ENCODE results near the gene SV2C.
A peak's percentile ranks its signal among the peaks of the same experiment; 100 is the strongest.

Gene SV2C

GRCh38 chr5:76104027-76104426 lies 20.8 kb downstream of the SV2C start:
- DNase-seq (ENCODE audit: low spot score): peak; percentile 21

- no peak for DNase-seq (ENCODE audit: low spot score)
Measured at GRCh38 chr5:76106149-76106548, 23.0 kb downstream of the SV2C start.

- DNase-seq (ENCODE audit: low spot score): no peak
Measured at GRCh38 chr5:76111477-76112174, 28.4 kb downstream of the SV2C start.

DNA sequence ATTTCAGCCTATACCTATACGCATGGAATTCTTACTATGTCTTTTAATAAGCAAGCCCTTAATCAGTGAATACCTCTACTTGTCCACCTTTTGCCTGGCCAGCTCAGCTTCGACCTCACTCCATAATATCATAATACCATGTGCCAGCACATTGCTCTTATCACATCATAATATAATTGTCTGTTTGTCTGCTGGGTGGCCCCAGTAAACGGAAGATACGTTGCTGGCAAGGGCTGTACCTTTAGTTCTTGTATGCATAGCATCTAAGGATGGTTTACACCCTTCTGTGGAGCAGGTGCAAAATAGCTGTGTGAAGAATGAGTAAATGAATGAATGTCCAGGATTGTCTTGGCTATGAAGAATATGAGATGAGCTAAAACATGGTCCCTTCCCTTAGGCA lies 29.9 kb downstream of the SV2C start:
- no peak for DNase-seq (ENCODE audit: low spot score)

DNA sequence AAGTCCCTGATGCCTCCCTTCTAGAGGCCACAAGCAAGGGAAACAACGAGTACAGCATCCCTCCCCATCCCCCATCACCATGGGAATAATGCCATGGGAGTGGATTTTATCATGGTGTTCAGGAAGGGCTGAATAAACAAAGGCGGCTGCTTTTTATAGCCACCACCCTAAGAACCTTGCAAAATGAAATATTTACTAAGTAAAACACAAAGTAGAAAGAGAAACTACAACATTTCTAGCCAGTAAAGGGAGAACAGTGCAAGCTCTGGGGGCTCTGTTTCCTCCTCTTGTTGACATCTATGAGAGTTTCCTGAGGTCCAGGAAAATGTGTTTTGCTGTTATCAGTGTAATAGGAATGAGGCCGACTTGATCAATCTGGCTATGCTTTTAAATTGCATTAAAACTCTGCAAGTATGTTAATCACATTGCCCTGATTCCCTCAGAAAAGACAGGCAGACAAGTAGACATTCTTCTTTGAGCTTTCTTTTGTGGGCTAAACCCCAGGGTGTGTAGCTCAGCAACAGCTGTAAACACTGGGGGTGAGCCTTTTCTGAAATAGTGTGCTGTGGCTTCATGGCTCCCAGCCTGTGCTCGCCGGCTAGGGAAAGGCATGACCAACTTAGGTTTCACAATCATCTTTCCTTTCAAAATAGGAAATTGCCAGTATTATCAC lies 31.1 kb downstream of the SV2C start:
- peak; percentile 10 for DNase-seq (ENCODE audit: low spot score)

GRCh38 chr5:76125346-76125745 lies 42.2 kb downstream of the SV2C start:
- no peak for DNase-seq (ENCODE audit: low spot score)

- DNase-seq (ENCODE audit: low spot score): no peak
Measured at GRCh38 chr5:76125888-76126287, 42.7 kb downstream of the SV2C start.

DNA sequence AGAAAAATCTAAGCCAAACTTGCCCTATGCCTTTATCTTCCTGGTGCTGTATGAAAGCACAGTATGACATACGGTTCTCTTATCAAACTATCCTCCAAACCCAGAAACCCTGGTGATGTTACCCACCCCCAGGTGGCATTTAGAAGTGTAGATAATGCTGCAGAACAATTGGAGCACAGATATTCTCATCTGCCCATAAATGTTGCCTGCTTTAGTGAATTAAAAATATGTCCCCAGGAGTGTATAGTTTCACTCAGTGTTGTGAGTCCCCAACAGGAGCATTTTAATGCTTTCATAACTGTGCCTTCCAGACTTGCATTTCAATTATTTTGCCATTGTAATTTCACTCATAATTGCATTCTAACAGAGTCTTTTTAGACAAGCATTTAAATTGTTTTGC lies 50.8 kb downstream of the SV2C start:
- no peak for DNase-seq (ENCODE audit: low spot score)

DNA sequence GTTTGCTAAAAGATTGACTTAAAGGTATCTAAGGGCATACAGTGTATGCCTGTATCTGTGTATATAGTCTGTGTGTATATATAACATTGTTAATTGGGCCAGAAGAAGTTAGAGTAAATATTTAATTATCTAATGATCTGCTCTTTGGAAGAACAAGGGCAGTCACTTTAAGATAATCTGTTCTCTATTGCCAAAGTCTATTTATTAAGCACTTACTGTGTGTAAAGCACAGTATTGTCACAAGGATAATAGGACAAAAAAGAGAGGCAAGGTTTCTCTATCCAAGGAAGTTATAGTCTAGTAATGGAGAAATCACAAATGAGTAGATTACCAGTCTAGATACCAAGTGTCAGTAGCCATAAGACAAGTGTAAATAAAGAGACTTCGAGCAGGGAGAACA lies 51.5 kb downstream of the SV2C start:
- DNase-seq (ENCODE audit: low spot score): no peak

DNA sequence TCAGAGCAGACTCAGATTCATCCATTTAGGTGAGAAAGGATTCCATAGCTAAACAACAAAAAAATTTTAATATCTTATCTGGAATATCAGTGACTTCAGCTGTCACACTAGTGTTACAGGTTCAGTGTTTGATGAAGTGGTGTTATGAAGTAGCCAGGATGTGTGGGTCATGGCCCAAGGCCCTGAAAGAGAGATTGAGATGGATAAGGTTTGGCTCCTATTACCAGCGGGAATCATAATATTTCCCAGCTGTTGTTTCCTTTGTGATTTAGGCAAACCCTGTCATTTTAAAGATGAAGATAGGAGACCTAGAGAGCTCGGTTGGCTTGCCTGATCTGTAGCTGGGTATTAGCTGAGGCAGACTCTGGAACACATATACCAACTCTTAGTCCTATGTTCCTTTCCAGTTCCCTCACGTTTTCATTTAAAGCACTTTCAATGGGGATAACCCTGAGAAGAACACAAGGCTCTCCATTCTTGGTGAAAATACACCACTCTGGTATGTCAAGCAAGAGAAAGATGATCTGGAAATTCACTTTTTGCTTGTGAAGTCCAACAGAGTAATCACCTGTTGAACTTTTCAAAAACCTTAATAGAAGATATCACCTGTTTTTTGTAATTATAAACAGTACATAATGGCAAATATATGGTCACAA lies 54.8 kb downstream of the SV2C start:
- DNase-seq (ENCODE audit: low spot score): no peak

GRCh38 chr5:76143884-76144283 lies 60.7 kb downstream of the SV2C start:
- DNase-seq (ENCODE audit: low spot score): no peak

- no peak for DNase-seq (ENCODE audit: low spot score)
Measured at GRCh38 chr5:76144513-76145274, 61.5 kb downstream of the SV2C start.

GRCh38 chr5:76145945-76146344 lies 62.8 kb downstream of the SV2C start:
- DNase-seq (ENCODE audit: low spot score): no peak

GRCh38 chr5:76149636-76150035 lies 66.5 kb downstream of the SV2C start:
- no peak for DNase-seq (ENCODE audit: low spot score)

GRCh38 chr5:76152161-76152560 lies 69.0 kb downstream of the SV2C start:
- no peak for DNase-seq (ENCODE audit: low spot score)

DNA sequence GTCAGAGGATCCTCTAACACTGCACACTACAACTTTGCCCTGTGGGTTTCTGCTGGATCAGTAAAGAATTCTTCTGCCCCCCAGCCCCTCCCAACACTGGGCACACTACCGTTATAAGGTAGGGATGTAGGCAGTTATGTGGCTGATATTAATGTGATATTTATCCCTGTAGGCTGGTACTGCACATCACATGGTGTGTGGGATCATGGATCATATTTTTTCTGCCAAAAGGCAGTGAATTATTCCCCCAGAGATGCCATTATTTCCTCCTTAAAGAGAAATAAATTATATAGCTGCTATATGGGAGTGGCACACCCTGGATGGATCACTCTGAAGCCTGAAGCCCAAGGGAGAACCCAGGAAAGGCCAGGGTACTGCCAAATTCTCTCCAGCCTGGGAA lies 69.5 kb downstream of the SV2C start:
- DNase-seq (ENCODE audit: low spot score): no peak

- DNase-seq (ENCODE audit: low spot score): no peak
Measured at GRCh38 chr5:76153271-76153670, 70.1 kb downstream of the SV2C start.

GRCh38 chr5:76154009-76154690 lies 71.0 kb downstream of the SV2C start:
- no peak for DNase-seq (ENCODE audit: low spot score)

DNA sequence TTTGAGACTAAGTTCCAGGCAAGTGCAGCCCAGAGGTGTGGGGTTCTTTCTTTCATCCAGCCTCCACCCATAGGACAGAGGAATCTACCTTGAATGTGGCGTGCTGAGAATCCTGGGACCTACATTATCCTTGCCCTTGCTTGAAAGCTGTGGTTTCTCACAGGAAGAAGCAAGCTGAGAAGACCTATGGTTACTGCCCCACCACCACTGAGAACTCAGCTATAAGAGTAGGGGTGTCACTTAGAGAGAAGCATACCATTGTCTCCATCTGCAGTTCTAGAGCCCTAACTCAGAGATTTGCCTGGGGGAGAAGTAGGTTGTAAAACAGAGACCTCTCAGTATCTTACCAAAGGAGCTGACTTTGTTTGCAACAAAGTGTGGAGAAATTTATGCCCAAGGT lies 72.4 kb downstream of the SV2C start:
- no peak for DNase-seq (ENCODE audit: low spot score)

DNA sequence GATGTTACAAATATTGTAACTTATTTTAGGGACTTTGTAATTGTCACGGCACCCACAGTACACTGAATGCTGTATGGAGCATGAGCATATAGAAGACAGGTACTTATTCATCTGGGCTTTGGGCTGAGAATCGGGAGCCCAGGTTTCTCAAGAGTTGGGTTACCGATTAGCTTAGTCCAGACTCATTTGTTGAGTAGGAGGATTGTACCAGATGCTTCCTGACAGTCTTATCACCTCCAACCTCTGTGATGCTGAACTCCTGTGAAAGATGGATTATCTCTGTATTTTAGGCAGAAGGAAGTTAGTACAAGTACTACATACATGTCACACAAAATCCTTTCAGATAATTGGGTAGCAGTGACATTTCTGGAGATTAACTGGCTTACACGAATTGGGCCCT lies 79.2 kb downstream of the SV2C start:
- DNase-seq (ENCODE audit: low spot score): no peak

GRCh38 chr5:76163111-76163628 lies 80.0 kb downstream of the SV2C start:
- DNase-seq (ENCODE audit: low spot score): no peak

DNA sequence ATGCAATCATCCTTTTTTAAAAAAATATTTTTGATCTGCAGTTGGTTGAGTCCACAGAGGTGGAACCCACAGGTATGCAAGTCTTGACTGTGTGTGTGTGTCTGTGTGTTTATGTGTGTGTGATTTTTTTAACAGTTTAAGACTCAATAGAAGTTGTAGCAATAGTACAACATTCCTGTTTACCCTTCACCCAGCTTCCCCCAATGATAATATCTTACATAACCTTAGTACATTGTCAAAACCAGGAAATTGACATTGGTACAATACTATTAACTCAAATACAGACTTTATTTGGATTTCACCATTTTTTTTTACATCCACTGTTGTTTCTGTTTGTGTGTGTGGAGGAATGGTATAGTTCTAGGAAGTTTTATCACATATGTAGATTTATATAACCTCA lies 81.8 kb downstream of the SV2C start:
- DNase-seq (ENCODE audit: low spot score): no peak
